PC-3 (cell line): ENCODE data around the gene TGFBI.

Experiments
- EZH2 ChIP-seq: fragments of 300-600 bp; sonication (generic); IDR thresholded peaks from one replicate; pipeline ENCODE4 v1.6.1; 2017; ENCODE audit warnings: antibody characterized with exemption, mild to moderate bottlenecking, low read length; ENCODE audit not compliant: unreplicated experiment
- TF ChIP-seq, protein P1 (sequence below): fragments of 300-600 bp; sonication (generic); conservative IDR thresholded peaks from 2 replicates; pipeline ENCODE4 v1.5.1; 2017; ENCODE audit warnings: antibody characterized with exemption, low read depth, mild to moderate bottlenecking, low read length

- TF ChIP-seq, protein P1, sequence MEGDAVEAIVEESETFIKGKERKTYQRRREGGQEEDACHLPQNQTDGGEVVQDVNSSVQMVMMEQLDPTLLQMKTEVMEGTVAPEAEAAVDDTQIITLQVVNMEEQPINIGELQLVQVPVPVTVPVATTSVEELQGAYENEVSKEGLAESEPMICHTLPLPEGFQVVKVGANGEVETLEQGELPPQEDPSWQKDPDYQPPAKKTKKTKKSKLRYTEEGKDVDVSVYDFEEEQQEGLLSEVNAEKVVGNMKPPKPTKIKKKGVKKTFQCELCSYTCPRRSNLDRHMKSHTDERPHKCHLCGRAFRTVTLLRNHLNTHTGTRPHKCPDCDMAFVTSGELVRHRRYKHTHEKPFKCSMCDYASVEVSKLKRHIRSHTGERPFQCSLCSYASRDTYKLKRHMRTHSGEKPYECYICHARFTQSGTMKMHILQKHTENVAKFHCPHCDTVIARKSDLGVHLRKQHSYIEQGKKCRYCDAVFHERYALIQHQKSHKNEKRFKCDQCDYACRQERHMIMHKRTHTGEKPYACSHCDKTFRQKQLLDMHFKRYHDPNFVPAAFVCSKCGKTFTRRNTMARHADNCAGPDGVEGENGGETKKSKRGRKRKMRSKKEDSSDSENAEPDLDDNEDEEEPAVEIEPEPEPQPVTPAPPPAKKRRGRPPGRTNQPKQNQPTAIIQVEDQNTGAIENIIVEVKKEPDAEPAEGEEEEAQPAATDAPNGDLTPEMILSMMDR, result no peak
- TF ChIP-seq EZH2, result no peak
Observed at GRCh38 chr5:135998889-135999288, 29.9 kb upstream of the TGFBI start.
